HG02623 (cell line): ENCODE results near the gene HPCAL1.

Source experiments
- ATAC-seq: cut with Tn5 transposase; IDR thresholded peaks from one replicate; pipeline ENCODE4 v1.9.1; 2021; ENCODE audit warnings: moderate library complexity; ENCODE audit not compliant: unreplicated experiment

Gene HPCAL1

DNA sequence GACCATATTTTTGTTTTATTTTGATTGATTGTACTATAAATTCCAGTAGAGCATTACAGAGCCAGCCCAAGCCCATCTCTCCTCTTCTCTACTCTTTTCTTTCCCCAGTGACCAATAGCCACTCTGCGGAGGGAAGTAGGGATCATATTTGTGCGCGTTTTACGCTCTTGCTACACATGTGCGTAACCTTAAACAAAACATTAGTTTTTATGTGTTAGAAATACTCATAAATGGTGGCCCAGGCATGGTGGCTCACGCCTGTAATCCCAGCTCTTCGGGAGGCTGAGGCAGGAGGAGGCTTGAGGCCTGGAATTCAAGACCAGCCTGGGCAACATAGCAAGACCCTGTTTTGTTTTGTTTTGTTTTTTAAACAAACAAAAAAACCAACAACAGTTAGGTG is 31.3 kb downstream of the HPCAL1 start:
- ATAC-seq = no peak

- ATAC-seq = no peak
Observed at GRCh38 chr2:10335046-10335840, 32.5 kb downstream of the HPCAL1 start.

- no peak for ATAC-seq
Observed at GRCh38 chr2:10336283-10336682, 33.6 kb downstream of the HPCAL1 start.

DNA sequence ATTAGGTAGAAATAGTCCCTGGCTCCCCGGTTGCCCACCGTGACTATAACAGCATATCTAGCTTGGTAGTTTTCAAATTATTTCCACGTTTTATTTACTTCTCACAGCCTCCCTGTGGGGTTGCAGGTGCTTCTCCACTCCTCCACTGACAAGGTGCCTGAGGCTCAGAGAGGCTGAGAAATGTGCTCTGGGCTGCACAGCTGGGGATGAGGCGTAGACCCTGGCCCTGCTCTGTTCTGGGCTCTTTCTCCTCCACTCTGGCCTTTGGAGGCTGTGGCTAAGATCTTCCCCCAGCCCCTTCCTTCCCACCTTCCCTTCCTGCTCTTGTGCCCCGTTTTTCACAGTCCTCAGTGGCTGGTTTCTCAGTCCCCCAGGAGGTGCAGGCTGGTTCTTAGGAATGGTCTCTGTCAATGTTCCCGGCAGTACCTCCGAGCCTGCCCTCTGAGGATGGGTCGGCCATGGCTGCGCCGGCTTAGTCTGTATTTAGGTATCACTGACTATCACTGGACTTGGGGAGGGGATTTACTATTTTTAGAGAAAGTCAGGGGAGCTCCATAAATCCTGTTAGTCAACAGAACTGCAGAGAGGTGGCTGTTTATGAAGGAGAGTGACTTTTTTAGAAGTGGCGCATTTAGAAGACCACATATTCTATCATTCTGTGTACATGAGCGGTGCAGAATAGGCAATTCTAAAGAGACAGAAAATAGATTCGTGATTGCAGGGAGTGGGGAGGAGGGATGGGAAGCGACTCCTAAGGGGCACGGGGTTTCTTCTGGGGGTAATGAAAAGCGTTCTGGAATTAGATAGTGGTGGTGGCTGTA is 35.0 kb downstream of the HPCAL1 start:
- no peak for ATAC-seq

DNA sequence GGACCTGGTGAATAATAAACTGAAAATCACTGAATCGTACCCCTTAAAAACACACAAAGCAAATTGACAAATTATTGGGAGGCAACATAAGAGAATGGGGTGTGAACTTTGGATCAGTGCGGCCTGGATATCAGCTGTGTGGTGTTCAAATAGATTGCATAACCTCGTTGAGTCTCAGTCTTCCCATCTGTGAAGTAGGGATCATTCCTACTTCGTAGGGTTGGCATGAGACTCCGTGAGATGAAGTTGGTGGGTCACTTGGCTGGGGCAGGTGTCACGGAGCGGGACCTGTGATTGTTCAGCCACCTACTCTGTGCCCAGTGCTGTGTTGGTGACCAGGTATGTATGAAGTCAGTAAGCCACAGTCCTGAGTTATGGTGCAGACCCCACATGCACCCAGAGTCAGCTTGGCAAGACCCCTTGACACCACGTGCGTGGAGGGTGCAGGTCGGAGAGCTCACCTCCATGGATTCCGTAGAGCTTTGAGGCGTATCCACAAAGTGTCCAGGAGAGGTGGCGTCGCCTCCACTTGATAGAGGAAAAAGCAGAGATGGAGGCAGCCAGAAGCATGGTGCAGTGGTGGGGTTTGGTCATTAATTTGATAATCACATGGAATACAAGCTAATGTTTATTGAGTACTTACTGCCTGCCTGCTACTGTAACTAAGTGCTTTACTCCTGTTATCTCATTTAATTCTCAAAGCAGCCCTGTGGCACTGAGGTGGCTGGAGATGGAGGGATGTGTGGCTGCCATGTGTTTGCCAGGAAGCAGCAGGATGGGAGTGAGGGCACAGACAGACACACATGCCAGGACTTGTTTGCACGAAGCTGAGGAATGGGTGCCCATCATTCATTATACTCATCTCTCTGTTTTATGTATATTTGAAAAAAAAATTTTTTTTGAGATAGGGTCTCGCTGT is 35.8 kb downstream of the HPCAL1 start:
- no peak for ATAC-seq

DNA sequence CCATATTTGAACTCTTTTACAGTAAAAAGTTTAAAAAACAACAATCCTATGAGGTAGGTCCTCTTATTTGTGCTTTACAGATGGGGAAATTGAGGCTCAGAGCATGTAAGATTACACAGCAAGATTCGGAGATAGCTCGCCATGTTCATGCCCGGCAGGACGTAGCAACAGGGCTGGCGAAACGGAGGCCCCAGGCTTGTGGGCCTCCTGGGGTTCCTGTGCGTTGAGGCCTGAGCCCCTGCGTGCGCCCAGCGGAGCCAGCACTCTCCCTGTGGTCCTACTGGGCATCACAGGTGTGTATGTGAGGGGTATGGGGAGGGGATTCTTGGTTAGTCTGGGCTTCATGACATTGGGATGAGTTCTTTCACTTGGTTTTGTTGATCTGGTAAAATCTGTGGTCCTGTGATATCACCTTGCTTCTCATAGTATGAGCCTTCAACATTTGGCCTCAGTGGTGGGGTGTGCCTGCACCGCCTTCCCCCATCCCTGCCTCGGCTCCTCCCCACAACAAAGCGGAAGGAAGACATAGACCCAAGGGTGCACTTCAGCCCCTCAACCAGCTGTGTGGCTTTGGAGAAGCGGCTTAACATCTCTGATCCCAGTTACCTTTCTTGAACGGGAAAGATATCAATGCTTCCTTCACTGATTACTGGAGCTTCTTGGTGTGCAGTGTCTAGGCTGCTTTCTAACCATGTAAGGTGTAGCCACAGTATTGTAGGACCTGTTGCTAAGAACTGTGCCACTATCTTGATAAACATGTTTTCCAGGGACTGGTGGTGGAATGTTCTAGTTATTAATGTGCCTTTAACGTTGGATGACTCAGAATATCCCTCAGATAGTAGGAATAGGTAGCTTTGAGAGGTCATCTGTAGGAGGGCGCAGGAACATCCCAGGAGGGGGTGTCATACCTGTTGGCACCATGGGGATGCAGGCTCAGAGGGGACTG is 37.2 kb downstream of the HPCAL1 start:
- ATAC-seq = no peak

- no peak for ATAC-seq
Observed at GRCh38 chr2:10340593-10340975, 37.9 kb downstream of the HPCAL1 start.

DNA sequence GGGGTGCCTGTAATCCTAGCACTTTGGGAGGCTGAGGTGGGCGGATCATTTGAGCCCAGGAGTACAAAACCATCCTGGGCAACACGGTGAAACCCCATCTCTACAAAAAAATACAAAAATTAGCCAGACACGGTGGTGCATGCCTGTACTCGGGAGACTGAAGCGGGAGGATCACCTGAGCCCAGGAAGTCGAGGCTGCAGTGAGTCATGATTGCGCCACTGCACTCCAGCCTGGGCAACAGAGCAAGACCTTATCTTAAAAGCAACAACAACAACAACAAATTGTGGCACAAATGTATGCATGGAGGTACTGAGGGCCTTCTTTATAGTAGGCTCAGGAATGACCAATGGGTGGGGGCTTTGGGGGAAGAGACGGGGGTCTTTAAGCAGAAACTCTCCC is 38.5 kb downstream of the HPCAL1 start:
- ATAC-seq = no peak

DNA sequence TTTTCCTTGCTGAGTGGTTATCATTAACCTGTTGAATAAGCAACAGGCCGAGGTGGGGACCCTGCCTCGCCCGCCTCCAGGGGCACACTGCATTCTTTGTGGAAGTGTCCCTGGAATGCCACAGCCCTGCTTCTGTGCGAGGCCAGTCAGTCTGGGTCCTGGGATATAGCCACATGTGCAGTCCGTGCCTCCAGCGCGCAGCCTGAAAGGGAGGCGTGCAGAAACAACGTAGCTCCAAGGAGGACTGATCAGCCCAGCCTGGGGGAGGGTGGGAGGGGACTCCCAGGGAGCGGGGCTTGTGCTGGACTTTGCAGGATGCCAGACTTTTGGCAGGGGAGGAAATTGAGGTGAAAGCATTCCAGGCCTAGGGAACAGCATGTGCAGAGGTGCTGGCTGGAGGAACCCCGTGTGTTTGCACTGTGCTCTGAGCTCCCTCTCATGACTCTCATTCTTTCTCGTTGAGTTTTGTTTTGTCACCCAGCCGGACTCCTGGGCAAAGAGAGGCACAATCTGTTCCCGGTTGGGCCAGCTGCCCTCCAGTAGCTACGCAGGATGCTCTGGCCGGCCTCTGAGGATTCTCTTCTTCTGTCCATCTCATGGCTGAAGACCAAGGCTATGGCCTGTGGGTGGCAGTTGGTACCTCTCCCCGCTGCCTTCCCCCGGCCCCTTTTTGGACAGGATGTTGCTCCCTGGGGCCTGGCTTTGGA is 39.7 kb downstream of the HPCAL1 start:
- no peak for ATAC-seq

- no peak for ATAC-seq
Observed at GRCh38 chr2:10343191-10343590, 40.5 kb downstream of the HPCAL1 start.

GRCh38 chr2:10343658-10344057 is 41.0 kb downstream of the HPCAL1 start:
- ATAC-seq = no peak

- ATAC-seq = no peak
Observed at GRCh38 chr2:10344105-10345066, 41.7 kb downstream of the HPCAL1 start.

GRCh38 chr2:10345126-10345525 is 42.4 kb downstream of the HPCAL1 start:
- no peak for ATAC-seq

GRCh38 chr2:10345813-10346212 is 43.1 kb downstream of the HPCAL1 start:
- no peak for ATAC-seq

- ATAC-seq = no peak
Observed at GRCh38 chr2:10346929-10347561, 44.3 kb downstream of the HPCAL1 start.

- ATAC-seq = no peak
Observed at GRCh38 chr2:10347562-10347948, 44.9 kb downstream of the HPCAL1 start.

DNA sequence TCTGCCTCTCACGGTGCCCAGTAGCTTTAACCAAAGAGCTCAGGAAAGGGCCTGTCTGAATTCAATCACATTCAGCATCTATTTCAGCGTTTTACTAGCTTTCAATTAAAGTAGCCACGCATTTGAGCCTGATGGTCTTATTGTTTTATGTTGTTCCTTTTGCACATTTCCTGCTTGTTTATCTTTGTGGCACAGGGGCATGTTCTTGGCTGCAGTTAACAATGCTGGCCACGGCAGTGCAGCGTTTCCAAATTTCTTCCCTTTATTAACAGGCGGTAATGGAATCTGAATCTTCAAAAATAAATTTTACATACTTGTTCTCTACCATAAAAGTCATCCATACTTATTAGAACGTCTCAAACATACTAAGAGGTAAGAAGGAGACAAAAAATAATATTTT is 46.2 kb downstream of the HPCAL1 start:
- no peak for ATAC-seq

GRCh38 chr2:10350761-10351160 is 48.1 kb downstream of the HPCAL1 start:
- no peak for ATAC-seq
